ENCODE data around the gene CUL3. TPM values are rescaled to one million over a fixed set of nuclear protein-coding genes. Genes with fewer than 3 reads are reported as not detected.
A peak's percentile ranks its signal among the peaks of the same experiment; 100 is the strongest.
"Not testable (repeated sequence)": the region's sequence is repeated elsewhere in the genome, so short reads cannot be mapped to it uniquely, and the experiment has no call there.

The CUL3 gene
- total RNA-seq, 2 donors from 2014 or later: 47.4 to 74.1 TPM

DNA sequence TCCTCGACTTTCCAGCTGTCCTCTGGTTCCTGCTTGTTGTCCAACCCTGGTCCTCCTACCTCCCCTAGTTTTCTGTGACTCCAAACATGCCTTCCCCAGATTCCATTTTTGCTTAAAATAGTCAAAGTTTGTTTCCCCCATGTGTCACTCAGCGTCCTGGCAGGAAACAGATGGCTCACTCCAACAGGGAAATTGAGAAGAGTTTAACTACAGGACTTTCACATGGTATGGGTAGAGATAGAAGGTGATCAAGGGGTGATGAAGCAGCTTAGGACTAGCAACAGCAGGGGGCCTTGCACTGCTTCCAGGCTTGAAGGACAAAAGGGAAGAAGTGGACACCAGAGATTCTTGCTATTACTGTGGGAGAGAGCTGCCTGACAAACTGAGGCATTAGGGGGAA lies 6.1 kb upstream of the CUL3 start:
- TF ChIP-seq, protein P1, sequence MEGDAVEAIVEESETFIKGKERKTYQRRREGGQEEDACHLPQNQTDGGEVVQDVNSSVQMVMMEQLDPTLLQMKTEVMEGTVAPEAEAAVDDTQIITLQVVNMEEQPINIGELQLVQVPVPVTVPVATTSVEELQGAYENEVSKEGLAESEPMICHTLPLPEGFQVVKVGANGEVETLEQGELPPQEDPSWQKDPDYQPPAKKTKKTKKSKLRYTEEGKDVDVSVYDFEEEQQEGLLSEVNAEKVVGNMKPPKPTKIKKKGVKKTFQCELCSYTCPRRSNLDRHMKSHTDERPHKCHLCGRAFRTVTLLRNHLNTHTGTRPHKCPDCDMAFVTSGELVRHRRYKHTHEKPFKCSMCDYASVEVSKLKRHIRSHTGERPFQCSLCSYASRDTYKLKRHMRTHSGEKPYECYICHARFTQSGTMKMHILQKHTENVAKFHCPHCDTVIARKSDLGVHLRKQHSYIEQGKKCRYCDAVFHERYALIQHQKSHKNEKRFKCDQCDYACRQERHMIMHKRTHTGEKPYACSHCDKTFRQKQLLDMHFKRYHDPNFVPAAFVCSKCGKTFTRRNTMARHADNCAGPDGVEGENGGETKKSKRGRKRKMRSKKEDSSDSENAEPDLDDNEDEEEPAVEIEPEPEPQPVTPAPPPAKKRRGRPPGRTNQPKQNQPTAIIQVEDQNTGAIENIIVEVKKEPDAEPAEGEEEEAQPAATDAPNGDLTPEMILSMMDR (IDR thresholded peaks at IDR 0.05): no peak
- DNase-seq (ENCODE audit: low spot score): no peak
- H3K27me3 ChIP-seq (replicated peaks; ENCODE audit: insufficient read depth): no peaks in the 10 kb centered on the region
- H3K4me3 ChIP-seq: no peak overlapping the region
- H3K4me1 ChIP-seq (ENCODE audit: control insufficient read depth in 1 of 2, low read depth in 2 of 2): peaks cover 0 to 3% of the 10 kb centered on the region in 2 donors
- no peak overlapping the region for H3K27ac ChIP-seq
- no peaks in the 10 kb centered on the region for H3K36me3 ChIP-seq
- H3K9me3 ChIP-seq: no peaks in the 10 kb centered on the region
- no peak for ATAC-seq (ENCODE audit: insufficient number of reproducible peaks, low FRiP score, low read depth)

DNA sequence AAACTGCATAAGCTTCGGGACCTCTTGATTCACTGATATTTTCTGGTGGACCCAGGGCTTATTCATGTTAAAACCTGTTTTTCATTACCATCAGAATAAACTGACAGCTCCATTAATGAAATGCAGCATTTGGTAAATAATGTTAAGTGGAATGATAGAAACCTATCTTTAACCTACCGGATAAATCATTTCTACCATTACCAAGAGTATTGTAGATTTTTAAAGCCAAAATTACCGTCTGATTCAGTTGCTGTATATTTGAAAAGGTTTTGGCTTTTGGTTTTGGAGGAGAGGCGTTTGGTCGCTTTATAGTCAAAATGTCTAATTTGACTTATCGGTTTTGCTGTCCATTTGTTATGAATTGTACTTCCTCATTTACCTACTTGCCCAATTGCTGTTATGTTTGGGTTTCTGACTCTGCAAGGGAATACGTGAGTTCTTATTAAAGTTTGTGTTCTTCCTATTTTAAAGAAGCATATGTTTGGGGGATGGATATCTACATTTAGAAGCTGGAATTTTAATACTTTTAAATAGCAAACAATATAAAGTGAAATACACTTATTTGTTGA lies 1.0 kb upstream of the CUL3 start:
- DNase-seq (ENCODE audit: low spot score) (no peak), ATAC-seq (ENCODE audit: insufficient number of reproducible peaks, low FRiP score, low read depth) (no peak)
- Histone ChIP-seq H3K36me3 (no peaks in the 10 kb centered on the region), H3K4me1 (ENCODE audit: control insufficient read depth in 1 of 2, low read depth in 2 of 2) (peaks cover 18 to 28% of the 10 kb centered on the region in 2 donors), H3K27ac (peak overlapping the region in 1 of 2 donors; percentile 16), H3K9me3 (no peaks in the 10 kb centered on the region), H3K27me3 (replicated peaks; ENCODE audit: insufficient read depth) (no peaks in the 10 kb centered on the region), H3K4me3 (peak overlapping the region; percentile 74)
- TF ChIP-seq, protein P1 (IDR thresholded peaks at IDR 0.05): no peak

DNA sequence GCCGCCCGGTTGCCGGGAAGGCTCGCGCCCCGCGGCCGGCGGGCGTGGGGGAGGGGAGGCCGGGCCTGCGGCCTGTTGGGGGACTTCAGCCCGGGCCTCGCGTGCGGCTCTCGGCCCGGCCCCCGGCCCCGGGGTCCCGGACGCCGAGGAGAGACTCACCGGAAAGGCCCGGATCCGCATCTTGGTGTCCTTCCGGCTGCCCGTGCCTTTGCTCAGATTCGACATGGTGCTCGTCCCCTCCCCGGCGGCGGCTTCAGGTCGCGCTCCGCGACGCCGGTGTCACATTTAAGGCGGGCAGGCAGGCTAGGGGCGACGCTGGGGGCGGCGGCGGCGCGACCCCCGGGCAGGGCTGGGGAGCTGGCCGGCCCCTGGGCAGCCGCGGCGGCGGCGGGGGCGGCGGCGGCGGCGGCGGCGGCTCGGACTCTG lies 365 bp downstream of the CUL3 start:
- no peaks in the 10 kb centered on the region for H3K9me3 ChIP-seq
- ATAC-seq (ENCODE audit: insufficient number of reproducible peaks, low FRiP score, low read depth) (peak; percentile 34), DNase-seq (ENCODE audit: low spot score) (no peak)
- H3K36me3 ChIP-seq: no peaks in the 10 kb centered on the region
- TF ChIP-seq, protein P1 (IDR thresholded peaks at IDR 0.05): no peak
- no peaks in the 10 kb centered on the region for H3K27me3 ChIP-seq (replicated peaks; ENCODE audit: insufficient read depth)
- H3K4me3 ChIP-seq: peak overlapping the region; percentile 74
- peak overlapping the region; percentile 77 to 87 for H3K27ac ChIP-seq
- H3K4me1 ChIP-seq (ENCODE audit: control insufficient read depth in 1 of 2, low read depth in 2 of 2): peaks cover 24 to 38% of the 10 kb centered on the region in 2 donors

DNA sequence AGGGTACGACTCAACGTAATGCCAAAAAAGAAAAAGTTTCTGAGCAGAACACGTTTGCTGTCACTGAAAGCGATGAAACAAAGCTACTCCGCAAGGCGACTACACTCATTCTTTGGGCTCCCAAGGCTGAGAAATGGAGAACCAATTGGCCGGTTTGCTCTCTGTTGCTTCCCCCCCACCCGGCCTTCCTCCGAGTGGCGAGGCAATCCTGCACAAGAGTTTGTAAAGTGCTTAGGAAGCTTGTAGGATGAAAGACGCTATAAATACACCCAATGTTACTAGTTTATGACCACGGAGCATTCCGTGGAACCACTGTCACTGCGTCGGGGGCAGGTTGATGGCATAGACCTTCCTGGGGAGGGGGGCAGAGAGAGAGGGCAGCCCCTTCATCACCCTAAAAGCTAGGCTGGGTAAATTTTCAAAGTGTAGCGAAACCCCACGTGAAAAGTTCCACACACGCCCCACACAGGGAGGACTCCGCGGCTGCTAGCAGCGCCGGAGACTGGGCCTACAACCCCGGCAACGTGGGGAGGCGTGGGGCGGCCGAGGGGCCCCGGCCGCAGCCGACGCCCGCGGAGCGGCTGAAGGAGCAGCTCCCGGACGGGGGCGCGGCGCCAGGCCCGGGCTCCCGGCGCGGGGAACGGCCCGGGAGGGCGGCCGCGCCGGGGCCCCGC lies 915 bp downstream of the CUL3 start:
- Histone ChIP-seq H3K4me1 (ENCODE audit: control insufficient read depth in 1 of 2, low read depth in 2 of 2) (peaks cover 30 to 44% of the 10 kb centered on the region in 2 donors), H3K36me3 (no peaks in the 10 kb centered on the region), H3K27ac (peak overlapping the region; percentile 29 to 87), H3K4me3 (peak overlapping the region; percentile 74), H3K27me3 (replicated peaks; ENCODE audit: insufficient read depth) (no peaks in the 10 kb centered on the region), H3K9me3 (no peaks in the 10 kb centered on the region)
- ATAC-seq (ENCODE audit: insufficient number of reproducible peaks, low FRiP score, low read depth) (no peak), DNase-seq (ENCODE audit: low spot score) (no peak)
- TF ChIP-seq, protein P1 (IDR thresholded peaks at IDR 0.05): no peak

DNA sequence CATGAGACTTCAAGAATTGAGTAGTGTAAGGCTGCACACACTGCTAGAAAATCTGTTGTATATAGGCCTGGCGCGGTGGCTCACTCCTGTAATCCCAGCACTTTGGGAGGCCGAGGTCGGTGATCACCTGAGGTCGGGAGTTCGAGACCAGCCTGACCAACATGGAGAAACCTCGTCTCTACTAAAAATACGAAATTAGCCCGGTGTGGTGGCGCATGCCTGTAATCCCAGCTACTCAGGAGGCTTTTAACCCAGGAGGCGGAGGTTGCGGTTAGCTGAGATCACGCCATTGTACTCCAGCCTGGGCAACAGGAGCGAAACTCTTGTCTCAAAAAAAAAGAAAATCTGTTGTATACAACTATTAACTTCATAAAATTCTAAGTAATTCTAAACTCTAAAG lies 2.1 kb downstream of the CUL3 start:
- H3K27ac ChIP-seq; ATAC-seq (ENCODE audit: insufficient number of reproducible peaks, low FRiP score, low read depth); H3K27me3 ChIP-seq (replicated peaks; ENCODE audit: insufficient read depth); DNase-seq (ENCODE audit: low spot score); H3K36me3 ChIP-seq; H3K9me3 ChIP-seq: not testable (repeated sequence)
- peaks cover 40 to 46% of the 10 kb centered on the region in 2 donors for H3K4me1 ChIP-seq (ENCODE audit: control insufficient read depth in 1 of 2, low read depth in 2 of 2)
- peak overlapping the region; percentile 74 for H3K4me3 ChIP-seq

All from thoracic aorta (tissue), 2 donors.